T1000 (cell line): ENCODE data around the gene ZNF608.

Experiments
- DNase-seq: peaks from one replicate; lab custom pipeline; 2025; ENCODE audit warnings: mixed read lengths; lab: John Stamatoyannopoulos, UW

ZNF608 gene

DNA sequence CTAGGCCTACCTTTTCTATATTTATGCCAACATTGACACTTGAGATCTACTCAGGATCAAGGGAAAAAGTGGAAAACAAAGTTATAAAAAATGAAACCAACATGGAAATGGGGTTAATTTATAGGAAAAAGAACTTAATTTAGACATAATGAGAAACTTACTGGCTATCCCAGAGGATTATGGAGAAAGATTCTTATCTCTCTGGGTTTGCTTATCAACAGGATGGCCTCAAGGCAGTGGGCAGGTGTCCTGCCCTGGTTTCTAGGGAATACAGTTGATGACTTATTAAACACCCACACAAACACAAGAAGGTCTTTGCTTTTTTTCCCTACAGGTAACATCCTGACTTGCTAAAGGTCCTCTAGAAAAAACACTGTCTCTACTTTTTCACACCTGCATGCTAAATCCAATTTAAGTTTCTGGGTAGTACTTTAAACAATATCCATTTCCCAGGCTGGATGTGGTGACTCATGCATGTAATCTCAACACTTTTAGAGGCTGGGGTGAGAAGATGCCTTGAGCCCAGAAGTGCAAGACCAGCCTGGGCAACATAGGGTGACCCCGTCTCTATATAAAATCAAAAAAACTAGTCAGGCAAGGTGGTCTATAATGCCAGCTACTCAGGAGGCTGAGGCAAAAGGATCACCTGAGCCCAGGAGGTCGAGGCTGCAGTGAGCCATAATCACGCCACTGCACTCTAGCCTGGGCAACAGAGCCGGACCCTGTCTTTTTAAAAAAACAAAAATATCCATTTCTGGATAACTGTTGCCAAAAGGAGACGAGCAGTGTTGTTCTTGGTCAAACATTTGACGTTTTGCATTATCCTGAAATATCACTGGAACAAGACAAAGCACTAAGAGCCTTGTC lies 6.6 kb upstream of the ZNF608 start:
- no peak for DNase-seq

DNA sequence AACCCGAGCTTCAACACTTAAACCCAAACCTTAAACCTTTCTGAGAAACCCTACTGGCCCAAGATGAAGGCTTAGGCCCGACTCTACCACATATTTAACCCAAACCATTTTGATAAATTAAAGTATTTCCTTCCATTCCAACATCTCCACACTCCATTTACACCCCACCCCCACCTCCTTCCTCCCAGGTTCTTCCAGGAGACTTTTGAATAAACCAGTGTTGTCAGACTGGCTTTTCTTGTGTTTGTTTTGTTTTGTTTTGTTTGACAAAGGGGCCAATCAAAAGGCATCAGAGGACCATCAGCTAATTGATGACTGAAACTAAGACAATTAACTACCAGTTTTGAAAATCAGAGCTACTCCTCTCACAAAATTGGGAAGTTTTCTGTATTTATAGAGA lies 4.6 kb upstream of the ZNF608 start:
- DNase-seq, result no peak

DNA sequence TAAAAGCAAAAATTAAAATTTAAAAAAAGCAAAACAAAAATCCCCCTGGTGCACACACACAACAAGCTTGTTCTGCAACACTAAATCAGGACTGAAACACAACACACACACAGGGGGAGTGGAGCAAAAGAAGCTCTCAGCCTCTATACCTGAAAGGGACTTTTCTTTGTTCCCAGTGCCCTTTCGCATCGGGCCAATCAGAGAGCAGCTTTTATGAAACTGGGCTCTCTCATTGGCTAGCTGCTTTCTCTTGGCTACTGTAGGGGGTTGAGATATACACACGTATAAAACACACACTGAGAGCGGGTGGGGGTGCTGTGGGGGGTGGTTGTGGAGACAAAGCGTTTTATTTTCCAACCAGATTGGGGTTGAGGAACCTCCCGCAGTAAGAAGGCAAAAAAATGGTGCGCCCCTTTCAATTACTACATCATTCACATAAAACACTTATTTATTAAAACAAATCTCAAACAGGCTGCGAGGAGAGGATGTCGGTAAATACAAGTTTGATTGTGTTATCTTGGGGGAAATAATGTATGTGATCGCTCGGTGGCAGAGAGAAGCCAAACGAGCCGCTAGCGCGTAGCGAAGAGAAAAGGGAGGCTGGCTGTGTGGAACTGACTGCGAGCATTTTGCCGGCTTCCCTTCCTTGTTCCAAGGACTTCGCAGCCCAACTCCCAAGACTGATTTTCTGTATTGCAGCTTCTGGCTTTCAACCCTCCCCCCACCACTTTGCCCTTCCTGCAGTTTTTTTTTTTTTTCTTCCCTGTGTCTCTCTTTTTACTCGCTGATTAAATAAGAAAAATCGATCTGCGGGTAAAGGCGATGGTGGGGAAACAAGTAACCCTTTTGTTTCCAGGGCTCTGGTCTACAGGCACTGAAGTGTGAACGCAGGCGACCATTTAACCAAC lies 2.5 kb upstream of the ZNF608 start:
- DNase-seq, result no peak

DNA sequence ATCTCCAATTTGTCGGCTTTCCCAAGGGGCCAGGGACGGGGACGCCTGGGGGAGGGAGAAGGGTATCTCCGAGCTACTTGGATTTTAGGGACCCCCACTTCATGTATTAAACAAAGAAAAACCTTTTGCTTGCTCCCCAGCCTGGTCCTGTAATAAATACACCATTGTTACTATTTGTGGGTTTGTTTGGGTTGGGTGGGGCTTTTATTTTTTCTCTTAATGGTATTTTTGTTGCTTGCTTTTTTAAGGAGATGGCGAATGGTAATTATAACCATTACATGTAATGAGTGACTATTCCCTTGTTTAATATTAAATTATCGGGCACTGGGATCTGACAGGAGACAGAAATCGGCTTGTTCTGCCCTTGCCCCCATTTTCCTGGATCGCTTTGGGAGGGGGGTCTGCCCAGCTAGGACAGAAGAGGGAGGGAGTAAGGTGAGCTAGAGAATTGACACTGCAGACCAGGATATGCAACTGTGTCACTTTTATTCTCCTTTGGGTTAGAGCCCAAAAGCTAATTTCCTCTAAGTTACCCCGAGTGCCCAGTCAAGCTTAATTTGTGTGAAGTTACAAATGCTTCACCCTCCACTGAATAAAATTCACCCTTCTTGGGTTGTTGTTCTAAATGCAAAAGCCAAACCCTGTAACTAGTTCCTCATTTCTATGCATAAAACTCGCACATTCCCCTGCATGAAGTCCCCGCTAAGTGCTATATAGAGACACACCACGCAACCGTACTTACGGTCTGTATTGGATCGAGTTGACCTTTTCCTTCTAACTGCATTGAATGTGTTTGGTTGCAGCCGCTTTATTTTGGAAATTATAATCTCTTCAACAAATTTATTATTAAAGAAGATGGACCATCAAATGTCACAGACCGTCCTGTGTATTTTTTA lies 1.6 kb upstream of the ZNF608 start:
- DNase-seq, result no peak

DNA sequence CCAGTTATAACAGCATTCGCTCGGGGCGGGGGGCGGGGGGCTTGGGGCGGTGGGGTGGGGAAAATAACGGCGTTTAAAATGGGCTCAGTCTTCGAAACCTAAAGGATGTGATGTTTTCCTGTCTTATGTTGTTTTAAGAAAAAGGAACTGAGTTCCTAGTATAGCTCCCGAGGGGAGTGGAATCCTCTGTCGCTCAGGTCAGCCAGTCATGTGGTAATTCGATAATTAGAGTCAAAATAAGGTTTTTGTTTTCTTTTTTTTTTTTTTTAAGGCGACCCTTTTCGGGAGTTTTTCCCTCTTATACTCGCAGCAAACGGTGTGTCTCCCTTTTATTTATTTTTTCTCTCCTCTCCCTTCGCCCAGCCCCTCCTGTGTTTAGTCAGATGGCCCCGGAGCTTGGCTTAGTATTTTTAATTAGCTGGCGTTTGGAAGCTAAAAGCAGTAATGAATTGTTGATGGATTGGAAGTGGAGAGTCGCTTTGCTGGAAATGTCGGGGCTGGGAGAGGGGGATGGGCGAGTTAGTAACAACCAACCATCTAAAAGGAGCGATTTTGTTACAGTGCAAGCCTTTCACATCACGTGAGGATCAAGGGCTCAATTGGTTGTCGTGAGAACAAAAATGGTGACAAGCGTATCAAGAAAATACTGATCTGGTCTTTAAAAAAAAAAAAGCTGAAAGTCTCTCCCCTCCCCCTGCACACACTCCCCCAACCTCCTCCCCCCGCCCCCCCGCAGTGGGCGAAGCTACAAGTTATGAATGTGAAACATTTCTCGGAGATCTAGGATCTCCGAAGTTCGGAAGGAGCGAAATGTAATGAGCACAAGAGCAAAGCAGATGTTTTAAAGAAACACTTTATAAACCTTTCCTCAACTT lies 714 bp upstream of the ZNF608 start:
- no peak for DNase-seq

DNA sequence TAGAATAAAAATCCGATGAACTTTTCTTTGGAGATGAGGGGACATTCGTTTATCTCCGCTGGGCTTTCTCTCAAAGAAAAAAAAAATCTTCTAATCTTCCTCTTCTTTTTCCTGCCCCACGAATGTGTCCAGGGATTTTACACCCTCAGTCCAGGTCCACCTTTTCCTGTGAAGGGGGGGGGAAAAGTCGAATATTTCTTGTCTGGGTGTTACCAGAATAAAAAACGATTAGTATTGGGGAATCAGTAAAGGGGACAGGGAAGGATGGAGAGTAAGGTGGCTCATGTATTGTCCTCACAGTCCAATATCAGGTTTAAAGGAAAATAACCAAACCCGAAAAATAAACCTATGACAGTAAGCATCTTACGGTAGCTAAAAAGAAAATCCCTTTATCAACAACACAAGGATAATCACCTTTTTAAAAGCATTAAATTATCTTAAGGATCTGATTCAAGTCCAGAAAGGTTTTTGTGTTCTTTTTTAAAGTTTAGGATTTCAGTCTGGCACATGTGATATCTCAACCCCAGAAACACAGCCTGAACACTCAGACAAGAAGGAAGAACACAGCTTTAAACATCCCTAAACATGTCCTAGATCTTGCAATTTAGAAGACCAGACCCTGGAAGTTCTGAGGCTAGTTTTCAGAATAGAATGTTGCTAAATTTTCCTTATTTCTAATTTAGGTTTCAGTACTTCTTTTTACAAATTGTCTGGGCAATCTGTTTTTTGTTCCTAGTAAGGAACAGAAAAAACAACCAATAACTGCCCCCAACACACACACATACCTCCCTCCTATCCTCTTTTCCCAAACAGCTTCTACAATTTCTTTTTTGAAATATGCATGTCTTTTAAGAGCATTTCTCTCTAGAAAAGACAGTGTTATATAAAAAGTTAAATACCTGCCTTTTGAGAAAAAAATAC lies 1.2 kb downstream of the ZNF608 start:
- DNase-seq, result no peak

DNA sequence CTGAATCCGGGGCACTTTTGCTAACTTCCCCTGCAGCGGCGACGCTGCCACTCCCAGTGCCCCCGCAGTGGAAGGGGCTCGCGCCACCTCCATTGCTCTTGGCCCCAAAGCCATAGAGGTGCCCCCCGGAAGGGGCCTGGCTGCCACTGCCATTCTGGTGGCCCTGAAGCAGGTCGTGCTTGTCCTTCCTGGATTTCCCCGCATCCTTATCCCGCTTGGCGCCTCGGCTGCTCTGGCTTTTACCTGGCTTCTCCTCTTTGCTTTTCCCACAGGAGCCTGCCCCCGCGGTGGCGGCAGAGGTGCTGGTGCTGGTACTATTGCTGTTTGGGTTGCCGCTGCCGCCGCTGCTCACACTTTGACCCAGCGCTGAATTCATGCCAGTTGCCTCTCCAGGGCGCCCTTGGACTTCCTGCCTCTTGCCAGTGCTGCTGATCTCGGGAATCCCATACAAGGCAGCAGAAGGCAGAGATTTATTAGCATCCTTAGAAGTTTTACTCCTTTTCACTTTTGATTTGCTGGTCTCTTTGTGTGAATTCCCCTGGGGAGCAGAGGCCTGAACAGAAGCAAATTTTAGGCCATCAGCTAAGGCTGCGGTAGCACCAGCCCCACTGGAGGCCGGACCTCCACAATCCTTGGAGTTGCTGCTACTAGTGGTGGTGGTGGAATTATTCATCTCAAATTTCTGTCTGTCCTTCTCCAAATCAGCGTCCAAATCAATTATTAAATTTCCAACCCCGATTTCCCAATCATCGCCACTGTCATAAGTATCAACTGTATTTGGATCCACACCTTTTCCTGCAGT lies 2.1 kb downstream of the ZNF608 start:
- no peak for DNase-seq

DNA sequence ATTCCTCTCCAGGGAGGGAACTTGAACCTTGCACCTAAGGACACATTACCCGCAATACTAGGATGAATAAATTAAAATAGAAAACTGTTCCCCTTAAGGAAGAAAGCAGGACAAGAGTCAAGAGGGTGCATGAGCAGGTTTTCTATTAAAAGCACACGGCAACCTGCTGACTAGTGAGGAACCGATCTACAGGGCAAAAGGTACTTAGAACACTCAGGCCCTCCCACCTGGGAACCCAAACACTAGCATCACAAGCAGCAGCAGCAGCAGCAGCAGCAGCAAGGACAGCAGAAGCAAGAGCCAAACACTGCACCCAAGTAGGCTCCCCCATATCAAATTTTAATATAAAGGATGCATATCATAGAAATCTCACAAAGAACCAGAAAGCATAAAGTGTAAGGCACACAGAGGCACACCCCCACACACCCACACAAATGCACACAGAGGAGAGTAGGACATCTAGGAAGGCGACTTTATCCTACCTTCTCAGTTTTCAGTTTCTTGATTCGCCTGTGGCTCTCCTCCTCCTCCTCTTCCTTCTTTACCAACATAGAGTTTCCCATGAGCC lies 2.8 kb downstream of the ZNF608 start:
- DNase-seq, result no peak

DNA sequence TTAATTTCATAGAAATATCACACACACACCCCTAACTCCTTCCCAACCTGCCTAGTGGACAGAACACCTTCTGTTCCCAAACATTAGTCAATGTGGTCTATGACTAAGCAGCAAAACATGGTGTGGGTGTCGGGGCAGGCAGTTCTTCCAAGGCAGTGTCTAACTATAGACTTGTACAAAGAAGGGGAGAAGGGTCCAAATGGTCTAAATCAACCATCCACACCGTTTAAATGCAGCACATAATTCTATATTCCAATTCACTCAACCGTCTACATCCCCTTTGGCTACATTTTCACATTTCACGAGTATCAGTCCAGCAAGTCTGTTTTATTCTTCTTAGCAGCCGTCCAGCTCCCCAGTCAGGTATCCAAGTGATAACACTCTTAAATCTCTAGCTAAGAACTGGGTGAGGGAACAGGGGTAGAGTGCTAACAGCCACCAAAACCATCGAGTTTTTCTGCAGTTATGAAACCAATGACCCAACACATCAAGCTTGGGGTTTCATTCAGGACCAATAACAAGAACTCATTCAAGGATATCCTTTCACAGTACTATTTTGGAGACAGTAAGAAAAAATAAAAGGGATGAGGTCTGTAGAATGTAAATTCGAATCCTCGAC lies 3.3 kb downstream of the ZNF608 start:
- no peak for DNase-seq

DNA sequence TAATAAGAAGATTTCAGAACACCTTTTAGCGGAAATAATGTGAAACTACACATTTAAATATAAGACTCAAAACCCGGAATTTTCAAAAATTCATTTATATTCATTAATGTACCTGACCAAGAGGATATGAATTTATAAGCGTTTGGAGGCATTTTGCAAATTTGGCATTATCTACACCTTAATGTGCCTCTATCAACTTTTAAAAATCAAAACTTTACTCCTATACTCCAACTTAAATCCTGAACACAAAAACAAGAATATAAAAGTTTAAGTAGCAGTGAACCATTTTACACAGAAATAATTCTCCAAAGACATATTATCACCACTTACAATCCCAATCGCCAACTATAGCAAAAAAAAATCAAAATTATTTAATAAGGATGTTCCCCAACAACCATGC lies 3.9 kb downstream of the ZNF608 start:
- DNase-seq, result no peak

DNA sequence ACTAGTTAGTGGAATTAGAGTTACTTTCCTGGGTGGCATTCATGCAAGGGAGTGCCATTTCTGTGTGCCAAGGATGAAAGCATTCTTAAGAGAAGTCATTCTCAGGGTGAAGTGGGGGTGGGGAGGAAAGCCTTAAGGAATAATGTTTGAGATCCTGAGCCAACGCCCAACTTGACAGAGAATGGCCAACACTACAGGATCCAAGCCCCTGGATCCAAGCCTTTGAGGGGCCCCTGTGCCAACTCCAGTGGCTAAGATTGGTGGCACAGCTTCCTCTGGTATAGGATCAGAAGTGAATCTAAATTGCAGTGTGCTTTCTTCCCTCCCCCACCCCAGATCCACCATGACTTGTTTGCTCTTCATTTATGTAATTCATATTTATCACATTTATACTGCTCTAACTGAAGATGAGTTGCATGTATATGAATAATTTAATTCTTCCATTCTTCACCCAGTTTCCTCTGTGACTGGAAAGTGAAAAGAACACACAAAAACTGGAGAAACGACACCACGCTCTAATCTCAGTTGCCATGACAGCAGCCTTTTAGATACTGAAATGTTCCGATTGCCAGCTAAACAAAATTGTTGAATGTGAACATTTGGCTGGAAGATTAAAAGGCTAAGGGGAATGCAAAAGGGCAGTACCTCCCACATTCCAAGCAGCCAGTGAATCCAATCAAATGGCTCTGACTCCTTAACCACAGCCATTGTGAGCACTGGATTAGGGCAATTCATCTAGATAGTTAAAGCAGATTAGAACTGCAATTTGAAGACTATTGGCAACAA lies 4.5 kb downstream of the ZNF608 start:
- peak; percentile 15 for DNase-seq

DNA sequence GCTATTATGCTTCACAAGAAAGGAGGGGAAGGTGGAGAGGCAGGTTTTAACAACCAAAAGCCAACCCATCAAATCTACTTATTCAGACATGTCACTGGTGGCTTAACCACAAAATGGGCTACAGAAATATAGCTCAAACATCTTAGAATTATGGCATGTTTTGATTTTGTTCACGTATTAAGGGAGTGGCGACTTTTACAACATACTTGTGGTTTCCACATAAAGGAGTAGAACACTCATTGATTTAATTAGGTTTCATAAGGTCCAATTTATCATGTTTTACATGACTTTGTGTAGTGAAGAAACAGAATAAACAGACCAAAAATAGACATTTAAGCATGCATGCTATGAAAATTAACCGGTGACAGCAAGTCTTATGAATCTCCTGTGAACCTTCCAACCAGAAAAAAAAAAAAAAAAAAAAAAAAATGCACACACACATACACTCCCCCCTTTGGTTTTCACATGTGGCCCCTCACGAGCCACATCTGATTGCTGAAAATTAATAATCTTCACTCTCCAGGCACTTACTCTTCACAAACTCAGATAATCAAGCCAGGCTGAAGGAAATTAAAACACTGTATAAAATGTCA lies 5.4 kb downstream of the ZNF608 start:
- DNase-seq, result no peak

DNA sequence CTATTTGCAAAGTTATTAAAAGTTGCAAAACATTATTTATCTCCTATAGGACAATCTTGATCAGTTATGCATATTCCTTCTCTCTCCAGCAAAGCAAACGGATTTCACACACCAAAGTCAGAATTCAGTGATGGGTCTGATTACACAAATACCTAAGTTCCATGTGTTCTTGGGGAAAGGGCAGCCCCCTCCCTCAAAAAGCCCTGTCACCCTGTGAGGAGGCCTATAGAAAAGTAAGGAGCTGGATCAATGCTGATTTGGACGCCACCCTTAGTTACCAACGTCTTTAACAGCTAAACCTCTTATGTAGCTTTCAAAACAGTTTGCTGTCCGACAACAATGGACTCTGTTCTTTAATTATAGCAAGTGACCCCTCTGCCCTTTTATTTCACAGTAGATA lies 6.4 kb downstream of the ZNF608 start:
- no peak for DNase-seq

DNA sequence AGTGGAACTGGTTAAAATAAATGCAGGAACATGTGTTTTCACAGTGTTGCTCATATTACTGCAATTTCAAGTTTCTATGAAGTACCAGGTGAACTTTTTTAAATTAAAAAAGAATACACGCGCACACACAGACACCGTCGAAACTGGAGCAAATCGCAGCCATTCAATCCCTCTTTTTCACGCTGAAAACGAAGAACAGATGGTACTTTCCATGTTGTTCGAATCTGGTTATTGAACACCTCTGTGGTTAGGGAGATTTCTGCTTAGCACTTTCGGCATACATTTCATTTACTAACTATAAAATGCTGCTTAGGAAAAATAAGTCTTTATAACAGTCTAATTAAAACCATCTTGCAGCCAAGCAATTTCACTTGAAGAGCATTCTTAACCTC lies 6.8 kb downstream of the ZNF608 start:
- DNase-seq, result no peak

DNA sequence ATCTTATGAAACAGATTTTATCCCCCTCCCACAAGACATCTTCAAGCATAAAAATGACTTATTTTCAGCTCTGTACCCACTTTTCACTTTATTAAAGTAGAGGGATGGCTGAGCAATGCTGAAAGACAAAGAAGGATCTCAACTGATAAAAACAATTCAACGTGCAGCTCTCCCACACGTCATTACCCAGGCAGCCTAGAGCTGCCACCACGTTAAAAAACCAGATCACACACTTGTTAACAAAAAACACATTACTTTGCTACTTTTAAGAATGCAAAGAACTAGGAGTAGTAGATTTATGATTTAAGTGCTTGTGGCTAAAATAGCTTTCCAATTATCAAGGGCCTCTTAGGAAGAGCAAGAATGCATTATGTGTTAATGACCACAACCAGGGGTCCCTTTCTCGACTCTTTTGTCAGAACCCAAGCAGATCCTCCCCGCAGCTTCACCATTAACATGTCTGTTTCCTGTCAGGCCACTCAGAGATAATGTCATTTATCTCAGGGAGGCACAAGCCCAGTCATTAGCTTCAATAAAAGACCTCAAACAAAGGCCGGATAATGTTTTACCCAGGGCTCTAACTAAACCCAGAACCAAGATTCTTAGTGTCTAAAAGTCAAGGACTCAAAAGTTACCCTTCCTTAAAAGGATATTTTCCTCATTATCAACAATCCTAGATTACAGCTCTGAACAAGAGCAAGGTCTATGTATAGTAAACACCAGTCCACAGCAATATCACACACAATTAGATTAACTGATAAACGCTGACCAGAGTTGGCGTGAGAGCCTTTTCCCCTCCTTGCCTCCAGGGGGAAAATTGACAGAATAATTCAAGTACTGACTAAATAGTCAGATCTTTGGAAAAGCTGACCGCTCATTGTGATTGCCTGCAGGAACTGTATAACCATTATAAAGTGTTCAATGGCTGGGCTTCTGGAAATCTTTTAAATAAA lies 7.5 kb downstream of the ZNF608 start:
- DNase-seq, result no peak

DNA sequence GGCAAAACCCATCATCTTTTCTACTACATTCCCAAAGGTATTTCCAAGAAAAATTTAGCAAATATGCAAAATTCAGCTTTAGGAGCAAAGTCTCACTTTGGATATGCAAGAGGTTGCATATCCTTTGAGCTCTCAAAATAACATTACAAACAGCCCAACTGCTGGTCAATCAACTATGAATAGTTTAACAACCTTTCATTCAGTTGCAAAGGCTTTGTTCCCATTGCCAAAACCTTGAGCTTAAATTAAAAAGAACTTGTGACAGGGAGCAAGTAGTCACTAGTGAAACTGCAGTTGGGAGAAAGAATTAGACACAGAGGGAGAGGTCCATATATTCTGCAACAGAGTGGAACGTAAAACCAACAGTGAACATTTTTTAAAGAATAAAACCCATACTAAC lies 8.8 kb downstream of the ZNF608 start:
- no peak for DNase-seq
